D721Med (cell line): ENCODE measurements around the gene SCN3B.
A peak's percentile ranks its signal among the peaks of the same experiment; 100 is the strongest.

Experiments used
- DNase-seq: peaks from one replicate; pipeline ENCODE4 v3.0.0; 2011; ENCODE audit warnings: low spot score; ENCODE audit not compliant: insufficient read length
- FAIRE-seq: peaks from 2 replicates; lab custom pipeline; 2011; peaks lifted over from hg19 to GRCh38; lab: Jason Lieb, UNC
- CTCF ChIP-seq: IDR thresholded peaks from 2 replicates; pipeline ENCODE4 v1.5.1; 2012; ENCODE audit warnings: mild to moderate bottlenecking, control low read depth; ENCODE audit not compliant: insufficient read depth; ENCODE audit errors: missing control alignments

The SCN3B gene, protein sequence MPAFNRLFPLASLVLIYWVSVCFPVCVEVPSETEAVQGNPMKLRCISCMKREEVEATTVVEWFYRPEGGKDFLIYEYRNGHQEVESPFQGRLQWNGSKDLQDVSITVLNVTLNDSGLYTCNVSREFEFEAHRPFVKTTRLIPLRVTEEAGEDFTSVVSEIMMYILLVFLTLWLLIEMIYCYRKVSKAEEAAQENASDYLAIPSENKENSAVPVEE

GRCh38 chr11:123654566-123655081 lies at the start of gene SCN3B:
Gene SCN3B, minus strand, starts transcription at chr11:123654624. Its CDS starts 823 bp downstream, at chr11:123653801.
- no peak for TF ChIP-seq CTCF
- peak; percentile 86 for DNase-seq
- no peak for FAIRE-seq

DNA sequence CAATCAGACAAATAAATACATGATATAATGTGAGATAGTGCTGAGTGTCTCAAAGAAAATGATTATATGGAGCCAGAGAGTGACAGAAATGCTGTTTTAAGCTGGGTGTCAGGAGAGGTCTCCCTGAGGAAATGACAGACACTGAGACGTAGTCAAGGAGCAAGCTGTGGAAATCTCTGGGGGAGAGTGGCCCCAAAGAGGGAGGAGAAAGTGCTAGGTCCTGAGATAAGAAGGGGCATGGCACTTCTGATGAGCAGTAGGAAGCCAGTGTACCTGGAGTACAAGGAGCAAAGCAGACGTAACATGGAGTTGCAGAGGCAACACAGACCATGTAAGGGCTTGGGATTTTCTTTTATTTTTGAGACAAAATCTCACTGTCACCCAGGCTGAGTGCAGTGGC lies 48.3 kb upstream of the SCN3B start:
- DNase-seq: no peak
- TF ChIP-seq CTCF: no peak

GRCh38 chr11:123702139-123702538 lies 47.7 kb upstream of the SCN3B start:
- FAIRE-seq (no peak), DNase-seq (no peak)
- no peak for TF ChIP-seq CTCF

More for the DNA sequence above, 48.3 kb upstream of the SCN3B start:
- no peak for FAIRE-seq

GRCh38 chr11:123700772-123701171 lies 46.3 kb upstream of the SCN3B start:
- no peak for DNase-seq
- FAIRE-seq: no peak
- TF ChIP-seq CTCF: no peak

DNA sequence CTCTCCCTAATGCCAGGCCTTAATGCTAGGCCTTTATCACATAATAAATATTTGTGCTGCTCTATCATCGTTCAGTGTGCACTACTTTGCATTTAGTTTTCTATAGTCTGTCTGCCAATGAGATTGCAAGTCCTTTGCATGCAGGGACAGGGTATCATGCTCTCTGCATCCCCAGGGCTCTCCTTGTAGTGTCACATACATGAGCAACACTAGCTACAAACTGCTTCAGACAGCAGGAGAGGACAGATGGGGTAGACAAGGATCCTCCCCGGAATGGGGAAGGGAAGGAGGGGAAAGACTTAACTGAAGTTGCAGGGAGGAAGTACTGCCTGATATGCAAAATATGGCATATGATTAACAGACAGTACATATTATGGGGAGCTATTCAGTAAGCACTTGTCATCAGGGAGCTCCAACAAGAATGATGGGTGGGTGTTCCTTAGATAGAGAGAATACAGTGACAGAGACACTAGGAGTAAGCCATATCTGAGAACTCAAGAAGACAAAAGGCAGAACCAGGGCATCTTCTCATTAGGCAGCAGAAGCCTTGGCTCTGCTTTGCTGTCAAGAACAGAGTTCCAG lies 44.2 kb upstream of the SCN3B start:
- no peak for TF ChIP-seq CTCF
- DNase-seq (no peak), FAIRE-seq (no peak)

DNA sequence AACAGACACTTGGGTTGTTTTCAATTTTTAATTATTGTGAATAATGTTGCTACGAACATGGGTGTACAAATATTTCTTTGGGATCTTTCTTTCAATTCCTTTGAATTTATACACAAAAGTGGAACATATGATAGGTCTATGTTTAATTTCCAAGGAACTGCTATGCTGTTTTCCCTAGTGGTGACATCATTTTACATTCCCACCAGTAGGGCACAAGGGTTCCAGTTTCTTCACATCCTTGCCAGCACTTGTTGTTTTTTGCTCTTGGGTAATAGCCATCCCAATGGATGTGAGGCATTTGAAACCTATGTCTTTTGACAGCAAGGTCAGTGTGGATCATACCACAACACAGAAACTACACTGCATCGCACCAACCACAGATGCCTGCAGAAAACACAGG lies 41.8 kb upstream of the SCN3B start:
- TF ChIP-seq CTCF: no peak
- FAIRE-seq (peak; percentile 38), DNase-seq (no peak)

- FAIRE-seq: no peak
- TF ChIP-seq CTCF: no peak
- no peak for DNase-seq
These were observed 40.8 kb upstream of the SCN3B start for GRCh38 chr11:123695231-123695630.
